Left lung (tissue), 10 donors: ENCODE results near the gene TFIP11. TPM values are rescaled to one million over a fixed set of nuclear protein-coding genes. Genes with fewer than 3 reads are reported as not detected.

Source experiments
- ATAC-seq: fragments of 200-7000 bp; cut with Tn5 transposase; one replicate; pipeline ENCODE4 v1.9.1; 2020; ENCODE audit warnings: moderate library complexity
- DNase-seq, 4 donors: peaks; one replicate each; pipeline ENCODE4 v3.0.0-alpha.2; 2013 to 2020
- H3K27ac ChIP-seq, 2 donors: fragments of 200-600 bp; sonication (generic) in 1 of 2; one replicate each; pipeline versions ENCODE4 v1.5.0 to v1.8.0; 2020 to 2021
- H3K27me3 ChIP-seq, 2 donors: fragments of 200-600 bp; sonication (generic) in 1 of 2; one replicate each; pipeline versions ENCODE4 v1.5.0 to v1.8.0; 2020 to 2021
- H3K36me3 ChIP-seq, 2 donors: fragments of 200-600 bp; sonication (generic) in 1 of 2; one replicate each; pipeline versions ENCODE4 v1.5.0 to v1.8.0; 2020 to 2021
- H3K4me1 ChIP-seq, 2 donors: fragments of 200-600 bp; one replicate each; pipeline ENCODE4 v1.8.0; 2021
- H3K4me3 ChIP-seq, 2 donors: fragments of 200-600 bp; sonication (generic) in 1 of 2; one replicate each; pipeline versions ENCODE4 v1.5.0 to v1.8.0; 2020 to 2021; ENCODE audit warnings: mild to moderate bottlenecking in 1 of 2
- H3K9me3 ChIP-seq, 2 donors: fragments of 200-600 bp; sonication (generic) in 1 of 2; one replicate each; pipeline versions ENCODE4 v1.5.0 to v1.8.0; 2020 to 2021
- intact Hi-C, 2 donors: fragments of 100-400 bp; cut with DNase I; formaldehyde crosslinking; loops; one replicate each; pipeline versions ENCODE4 v1.11.2 to v1.14.2; 2022
- polyA plus RNA-seq, 6 donors: library from polyadenylated mRNA; unstranded; fragments of 120-200 nt; gene quantifications; one replicate each; pipeline ENCODE4 v1.2.1, GENCODE V29; 2013; ENCODE audit not compliant: insufficient read length in 6 of 6
- total RNA-seq, 2 donors: library from RNA; stranded (reverse); fragmentation: NEBNext Ultra II Directional; extraction: Animal tissue kit (Norgen Biotek cat#: 25700); gene quantifications; one replicate each; pipeline ENCODE4 v1.2.1, GENCODE V29; 2021
- TF ChIP-seq, protein P1 (sequence below), 2 donors: fragments of 200-600 bp; sonication (generic) in 1 of 2; IDR thresholded peaks; one replicate each; pipeline versions ENCODE4 v1.5.0 to v1.8.0; 2021; ENCODE audit warnings: antibody characterized with exemption in 2 of 2
- donor health status: DM: no; HTN: yes; CAD: no.
- donor health status: DM: no; HTN: no; CAD: no.

The TFIP11 gene
- total and polyA plus RNA-seq, 8 donors, result 32.1 to 39.9 (median 36.8) TPM

DNA sequence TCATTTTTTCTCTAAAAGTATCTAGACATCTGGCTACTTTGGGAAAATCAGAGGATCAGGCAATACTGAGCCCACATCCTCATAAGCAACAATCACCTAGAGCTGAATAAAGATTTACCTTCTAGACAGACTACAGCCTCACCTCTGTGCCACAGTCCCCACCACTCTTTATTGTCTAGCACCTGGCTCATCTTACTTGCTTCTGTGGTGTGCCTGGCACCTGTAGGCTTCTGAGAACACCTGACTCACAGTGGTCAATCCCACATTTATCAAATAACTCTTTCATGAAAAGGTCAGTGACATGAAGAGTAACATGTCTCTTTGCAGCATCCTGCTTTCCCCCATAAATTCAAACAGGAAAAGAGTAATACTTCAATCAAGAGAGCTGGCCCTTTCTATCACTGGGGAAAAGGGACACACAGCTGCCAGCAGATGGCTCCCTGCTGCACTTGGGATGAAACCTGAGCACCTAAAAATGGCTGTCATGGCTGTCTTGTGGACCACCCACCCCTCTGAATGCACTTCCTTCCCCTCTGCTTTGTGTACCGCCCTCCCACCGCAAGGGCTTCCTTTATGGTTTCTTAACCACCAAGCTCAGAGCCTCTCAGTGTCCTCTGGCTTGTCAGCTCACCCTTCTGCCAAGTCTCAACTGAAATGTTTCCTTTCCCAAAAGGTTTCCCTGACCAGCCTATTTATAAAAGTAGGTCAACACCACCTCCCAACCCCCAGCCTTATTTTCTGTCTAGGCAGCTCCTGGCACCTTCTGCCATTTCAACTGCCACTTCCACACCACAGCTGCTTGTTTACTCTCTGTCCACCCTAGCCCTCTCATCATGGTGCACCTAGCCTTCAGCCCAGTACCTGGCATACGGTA lies 9.3 kb downstream of the TFIP11 start:
- Histone ChIP-seq H3K4me3 (no peak overlapping the region), H3K27ac (peak overlapping the region in 1 of 2 donors; percentile 34), H3K27me3 (no peaks in the 10 kb centered on the region), H3K36me3 (peaks cover 0 to 100% of the 10 kb centered on the region in 2 donors), H3K4me1 (peaks cover 4 to 17% of the 10 kb centered on the region in 2 donors), H3K9me3 (no peaks in the 10 kb centered on the region)
- ATAC-seq (peak; percentile 76), DNase-seq (peak in 1 of 4 donors; percentile 26)
- intact Hi-C loops, result no loop called here
- TF ChIP-seq, protein P1, sequence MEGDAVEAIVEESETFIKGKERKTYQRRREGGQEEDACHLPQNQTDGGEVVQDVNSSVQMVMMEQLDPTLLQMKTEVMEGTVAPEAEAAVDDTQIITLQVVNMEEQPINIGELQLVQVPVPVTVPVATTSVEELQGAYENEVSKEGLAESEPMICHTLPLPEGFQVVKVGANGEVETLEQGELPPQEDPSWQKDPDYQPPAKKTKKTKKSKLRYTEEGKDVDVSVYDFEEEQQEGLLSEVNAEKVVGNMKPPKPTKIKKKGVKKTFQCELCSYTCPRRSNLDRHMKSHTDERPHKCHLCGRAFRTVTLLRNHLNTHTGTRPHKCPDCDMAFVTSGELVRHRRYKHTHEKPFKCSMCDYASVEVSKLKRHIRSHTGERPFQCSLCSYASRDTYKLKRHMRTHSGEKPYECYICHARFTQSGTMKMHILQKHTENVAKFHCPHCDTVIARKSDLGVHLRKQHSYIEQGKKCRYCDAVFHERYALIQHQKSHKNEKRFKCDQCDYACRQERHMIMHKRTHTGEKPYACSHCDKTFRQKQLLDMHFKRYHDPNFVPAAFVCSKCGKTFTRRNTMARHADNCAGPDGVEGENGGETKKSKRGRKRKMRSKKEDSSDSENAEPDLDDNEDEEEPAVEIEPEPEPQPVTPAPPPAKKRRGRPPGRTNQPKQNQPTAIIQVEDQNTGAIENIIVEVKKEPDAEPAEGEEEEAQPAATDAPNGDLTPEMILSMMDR (IDR thresholded peaks at IDR 0.05), result peak; percentile 29 to 34

DNA sequence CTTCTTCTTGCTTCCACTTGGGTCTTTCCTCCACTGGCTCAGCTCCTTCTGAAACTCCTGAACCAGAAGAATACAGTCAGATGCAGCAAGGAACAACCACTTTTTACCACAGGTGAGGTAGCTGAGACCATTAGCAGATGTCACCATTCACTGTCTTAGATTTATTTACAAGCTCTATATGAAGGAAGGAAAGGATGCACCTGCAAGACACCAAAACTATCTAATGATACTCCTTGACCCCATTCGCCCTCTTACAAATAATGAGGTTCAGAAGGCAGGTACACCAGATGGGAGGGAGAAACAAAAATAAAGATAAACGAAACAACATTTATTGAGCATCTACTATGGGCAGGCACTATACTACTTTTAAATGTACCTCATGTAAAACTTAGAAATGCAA lies 10.3 kb downstream of the TFIP11 start:
- TF ChIP-seq, protein P1 (IDR thresholded peaks at IDR 0.05), result no peak
- Histone ChIP-seq H3K36me3 (peaks cover 0 to 100% of the 10 kb centered on the region in 2 donors), H3K9me3 (no peaks in the 10 kb centered on the region), H3K4me3 (no peak overlapping the region), H3K27ac (no peak overlapping the region), H3K27me3 (no peaks in the 10 kb centered on the region), H3K4me1 (peaks cover 4 to 17% of the 10 kb centered on the region in 2 donors)
- DNase-seq (no peak), ATAC-seq (no peak)
- intact Hi-C loops, result no loop called here

DNA sequence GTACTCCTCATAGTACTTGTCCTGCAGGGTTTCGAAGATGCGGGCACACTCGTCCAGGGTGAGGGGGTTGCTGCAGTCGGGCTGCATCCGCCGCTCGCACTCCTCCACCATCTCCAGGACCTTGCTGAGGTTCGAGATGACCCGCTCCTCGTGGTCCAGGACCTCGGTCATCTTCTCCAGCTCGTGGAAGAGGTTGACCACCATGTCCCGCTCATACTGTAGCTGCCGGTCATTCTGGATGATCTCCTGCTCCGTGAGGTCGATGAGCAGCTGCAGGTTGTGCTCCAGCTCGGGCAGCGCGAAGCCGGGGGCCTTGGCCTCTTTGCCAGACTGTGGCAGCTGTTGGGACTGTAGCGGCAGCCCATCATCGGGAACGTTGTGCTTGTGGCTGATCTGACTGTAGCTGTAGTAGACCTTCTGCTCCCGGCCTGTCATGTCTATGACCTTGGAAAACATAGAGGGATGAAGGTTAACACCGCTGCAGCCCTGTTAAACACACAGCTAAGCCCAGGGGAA lies 13.0 kb downstream of the TFIP11 start:
- intact Hi-C loops, result no loop called here
- TF ChIP-seq, protein P1 (IDR thresholded peaks at IDR 0.05), result no peak
- DNase-seq (no peak), ATAC-seq (no peak)
- no peaks in the 10 kb centered on the region for H3K9me3 ChIP-seq
- peaks cover 0 to 100% of the 10 kb centered on the region in 2 donors for H3K36me3 ChIP-seq
- peaks cover 4 to 17% of the 10 kb centered on the region in 2 donors for H3K4me1 ChIP-seq
- H3K27ac ChIP-seq, result no peak overlapping the region
- no peaks in the 10 kb centered on the region for H3K27me3 ChIP-seq
- no peak overlapping the region for H3K4me3 ChIP-seq

DNA sequence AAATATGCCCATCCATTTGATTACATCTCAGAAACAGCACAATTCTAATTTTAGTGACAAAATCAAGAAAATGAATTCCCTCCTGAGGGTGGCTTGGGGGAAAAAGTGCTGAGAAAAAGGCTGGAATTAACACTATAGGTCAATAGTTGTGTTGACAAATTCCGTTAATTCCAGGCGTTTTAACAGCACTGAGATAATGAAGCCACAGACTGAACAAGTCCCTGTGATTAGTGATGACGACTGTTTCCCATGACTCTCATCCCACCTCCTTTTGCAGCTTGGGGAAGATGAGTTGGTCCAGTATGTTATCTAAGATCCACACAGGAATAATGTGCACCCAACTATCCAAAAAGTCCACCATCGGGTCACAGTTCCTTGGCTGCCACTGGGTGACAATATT lies 15.8 kb downstream of the TFIP11 start:
- Histone ChIP-seq H3K36me3 (peaks cover 0 to 100% of the 10 kb centered on the region in 2 donors), H3K9me3 (no peaks in the 10 kb centered on the region), H3K27ac (no peak overlapping the region), H3K4me1 (no peaks in the 10 kb centered on the region), H3K27me3 (no peaks in the 10 kb centered on the region), H3K4me3 (no peak overlapping the region)
- DNase-seq, result no peak
- TF ChIP-seq, protein P1 (IDR thresholded peaks at IDR 0.05), result no peak
- intact Hi-C loops, result no loop called here
- no peak for ATAC-seq

DNA sequence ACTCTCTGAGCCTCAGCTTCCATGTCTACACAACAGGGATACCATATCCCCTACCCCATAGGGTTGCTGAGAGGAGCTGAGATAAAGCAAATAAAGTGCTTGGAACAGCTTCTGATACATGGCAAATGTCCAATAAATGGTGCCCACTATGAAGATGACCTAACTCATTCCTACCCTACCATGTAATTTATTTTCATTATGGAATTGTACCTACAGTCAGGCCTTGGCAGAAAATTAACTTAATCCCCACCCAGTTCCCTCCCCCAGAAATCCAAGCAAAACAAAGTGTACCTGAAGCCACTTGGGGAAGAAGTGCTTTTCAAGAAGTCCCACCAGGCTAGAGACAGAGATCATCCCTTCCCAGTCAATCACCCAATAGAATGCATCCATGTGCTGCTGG lies 17.8 kb downstream of the TFIP11 start:
- Histone ChIP-seq H3K27ac (no peak overlapping the region), H3K9me3 (no peaks in the 10 kb centered on the region), H3K27me3 (no peaks in the 10 kb centered on the region), H3K36me3 (peaks cover 0 to 100% of the 10 kb centered on the region in 2 donors), H3K4me3 (no peak overlapping the region), H3K4me1 (no peaks in the 10 kb centered on the region)
- TF ChIP-seq, protein P1 (IDR thresholded peaks at IDR 0.05), result no peak
- no peak for DNase-seq
- no peak for ATAC-seq
- intact Hi-C loops, result no loop called here
